Limb (tissue), 2 donors: Measurements from ENCODE around the gene MAP2K7.
"Not testable (repeated sequence)": the region's sequence is repeated elsewhere in the genome, so short reads cannot be mapped to it uniquely, and the experiment has no call there.

ENCODE experiments used
- DNase-seq, 2 donors: peaks; one replicate each; pipeline ENCODE4 v3.0.0-alpha.2; 2016; ENCODE audit errors: extremely low spot score in 2 of 2

Gene MAP2K7

GRCh38 chr19:7883105-7883504 is 20.6 kb upstream of the MAP2K7 start:
- DNase-seq, result no peak

DNA sequence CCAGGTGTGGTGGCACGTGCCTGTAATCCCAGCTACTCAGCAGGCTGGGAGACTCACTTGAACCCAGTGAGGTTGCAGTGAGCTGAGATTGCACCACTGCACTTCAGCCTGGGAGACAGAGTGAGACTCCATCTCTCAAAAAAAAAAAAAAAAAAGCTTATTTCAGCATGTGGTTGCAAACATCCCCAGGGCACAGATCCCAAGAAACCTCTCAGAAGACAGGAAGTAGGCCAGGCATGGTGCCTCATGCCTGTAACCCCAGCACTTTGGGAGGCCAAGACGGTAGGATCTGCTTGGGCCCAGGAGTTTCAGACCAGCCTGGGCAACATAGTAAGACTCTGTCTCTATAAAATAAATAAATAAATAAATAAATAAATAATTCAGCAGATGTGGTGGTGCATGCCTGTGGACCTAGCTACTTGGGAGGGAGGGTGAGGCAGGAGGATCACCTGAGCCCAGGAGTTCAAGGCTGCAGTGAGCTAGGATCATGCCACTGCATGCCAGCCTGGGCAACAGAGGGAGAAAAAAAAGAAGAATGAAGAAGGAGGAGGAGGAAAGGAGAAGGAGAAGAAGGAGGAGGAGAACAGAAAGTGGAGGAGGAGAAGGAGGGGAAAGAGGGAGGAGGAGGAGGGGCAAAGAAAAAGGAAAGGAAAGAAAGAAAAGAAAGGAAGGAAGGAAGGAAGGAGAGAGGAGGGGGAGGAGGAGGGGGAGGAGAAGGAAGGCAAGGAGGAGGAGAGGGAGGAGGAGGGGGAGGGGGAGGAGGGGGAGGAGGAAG is 19.7 kb upstream of the MAP2K7 start:
- no peak for DNase-seq

DNA sequence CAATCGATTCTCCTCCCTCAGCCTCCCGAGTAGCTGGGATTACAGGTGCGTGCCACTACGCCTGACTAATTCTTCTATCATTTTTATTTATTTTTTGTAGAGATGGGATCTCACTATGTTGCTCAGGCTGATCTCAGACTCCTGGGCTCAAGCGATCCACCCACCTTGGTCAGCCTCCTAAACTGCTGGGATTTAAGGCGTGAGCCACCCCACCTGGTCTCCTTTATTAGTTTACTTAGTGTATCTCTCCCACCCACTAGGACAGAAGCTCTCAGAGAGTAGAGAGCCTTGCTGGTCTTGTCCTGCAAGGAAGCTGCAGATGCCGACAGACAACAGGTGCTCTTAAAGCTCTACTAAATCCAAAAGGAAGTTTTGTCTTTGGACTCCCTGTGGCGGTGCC is 17.9 kb upstream of the MAP2K7 start:
- no peak for DNase-seq

GRCh38 chr19:7887408-7888144 is 16.1 kb upstream of the MAP2K7 start:
- no peak for DNase-seq

DNA sequence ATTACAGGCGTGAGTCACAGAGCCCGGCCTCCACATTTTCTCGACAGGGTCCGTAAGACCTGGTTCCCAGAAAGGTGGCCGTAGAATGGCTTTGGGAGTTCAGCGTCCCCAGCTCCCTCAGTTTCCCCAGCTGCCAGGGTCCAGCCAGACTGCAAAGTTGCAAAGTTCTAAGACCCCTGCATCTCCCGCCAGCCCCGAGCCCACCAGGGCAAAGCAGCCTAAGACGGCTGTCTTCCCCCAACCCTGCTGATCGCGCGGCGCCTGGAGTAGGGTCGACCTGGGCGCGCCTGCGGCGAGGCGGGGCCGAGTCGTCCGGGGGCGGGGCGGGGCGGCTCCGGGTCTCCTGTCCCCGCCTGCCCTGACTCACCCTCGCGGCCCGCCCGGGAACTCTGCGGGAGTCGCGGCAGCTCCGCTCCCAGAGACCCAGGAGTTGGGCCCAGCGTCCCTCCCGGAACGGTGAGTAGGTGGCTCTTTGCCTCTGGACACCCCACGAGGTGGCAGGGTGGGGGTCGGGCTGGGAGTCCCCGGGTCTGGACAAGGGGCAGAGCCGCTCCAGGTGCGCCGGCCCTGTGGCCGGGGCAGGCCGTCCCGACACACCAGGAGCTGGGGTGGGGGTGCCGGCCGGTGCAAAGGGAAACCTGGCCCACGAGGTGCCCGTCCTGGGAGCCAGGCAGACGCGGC is 15.4 kb upstream of the MAP2K7 start, which contains the start of gene LRRC8E:
Gene LRRC8E, plus strand, starts transcription at position 366 of the 681 bp plus-strand sequence. CDS start 7,094 bp downstream, outside the sequence.
- DNase-seq, result peak in 1 of 2 donors; percentile 57

GRCh38 chr19:7888826-7889217 is 14.9 kb upstream of the MAP2K7 start:
- no peak for DNase-seq

GRCh38 chr19:7893362-7894101 is 10.1 kb upstream of the MAP2K7 start:
- not testable (repeated sequence) for DNase-seq

DNA sequence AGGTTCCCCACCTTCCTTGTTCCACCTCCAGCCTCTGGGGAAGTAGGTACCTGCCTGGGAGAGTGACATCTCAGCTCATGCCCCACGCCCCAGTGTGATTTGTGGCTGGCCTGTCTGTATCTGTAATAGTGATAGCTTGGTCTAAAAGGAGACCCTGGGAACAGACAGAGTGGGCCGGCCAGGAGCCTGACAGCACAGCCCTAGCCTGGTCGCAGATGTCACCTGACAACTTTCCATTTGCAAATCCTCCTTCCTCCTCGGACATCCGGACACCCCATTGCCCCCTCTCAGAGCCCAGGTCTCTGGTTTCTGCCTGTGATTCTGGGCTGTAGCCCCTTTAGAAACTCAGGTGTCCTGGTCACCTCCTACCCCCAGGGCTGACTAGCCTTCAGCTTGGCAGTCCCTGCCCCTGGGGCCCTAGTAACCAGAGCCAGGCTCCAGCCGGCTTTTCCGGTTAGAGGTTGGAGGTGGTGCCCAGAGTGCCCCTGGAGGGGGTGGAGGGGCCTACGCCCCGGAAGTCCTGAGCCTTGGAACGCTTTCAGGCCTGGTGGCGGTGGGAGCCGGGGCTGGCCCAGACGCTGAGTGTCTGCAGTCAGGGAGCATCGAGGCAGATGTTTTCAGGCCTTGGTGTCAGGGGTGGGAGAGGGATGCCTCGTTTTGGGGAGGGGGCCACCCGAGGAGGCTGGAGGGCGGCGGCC is 8.9 kb upstream of the MAP2K7 start:
- DNase-seq, result no peak

- DNase-seq, result no peak
Measured at GRCh38 chr19:7895565-7895964, 8.1 kb upstream of the MAP2K7 start.

- DNase-seq, result no peak
Measured at GRCh38 chr19:7897292-7897691, 6.4 kb upstream of the MAP2K7 start.

DNA sequence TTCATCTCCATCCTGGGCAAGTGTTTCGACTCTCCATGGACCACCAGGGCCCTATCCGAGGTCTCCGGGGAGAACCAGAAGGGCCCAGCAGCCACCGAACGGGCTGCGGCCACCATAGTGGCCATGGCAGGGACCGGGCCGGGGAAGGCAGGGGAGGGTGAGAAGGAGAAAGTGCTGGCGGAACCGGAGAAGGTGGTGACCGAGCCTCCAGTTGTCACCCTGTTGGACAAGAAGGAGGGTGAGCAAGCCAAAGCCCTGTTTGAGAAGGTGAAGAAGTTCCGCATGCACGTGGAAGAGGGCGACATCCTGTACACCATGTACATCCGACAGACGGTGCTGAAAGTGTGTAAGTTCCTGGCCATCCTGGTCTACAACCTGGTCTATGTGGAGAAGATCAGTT is 4.7 kb upstream of the MAP2K7 start:
- no peak for DNase-seq

DNA sequence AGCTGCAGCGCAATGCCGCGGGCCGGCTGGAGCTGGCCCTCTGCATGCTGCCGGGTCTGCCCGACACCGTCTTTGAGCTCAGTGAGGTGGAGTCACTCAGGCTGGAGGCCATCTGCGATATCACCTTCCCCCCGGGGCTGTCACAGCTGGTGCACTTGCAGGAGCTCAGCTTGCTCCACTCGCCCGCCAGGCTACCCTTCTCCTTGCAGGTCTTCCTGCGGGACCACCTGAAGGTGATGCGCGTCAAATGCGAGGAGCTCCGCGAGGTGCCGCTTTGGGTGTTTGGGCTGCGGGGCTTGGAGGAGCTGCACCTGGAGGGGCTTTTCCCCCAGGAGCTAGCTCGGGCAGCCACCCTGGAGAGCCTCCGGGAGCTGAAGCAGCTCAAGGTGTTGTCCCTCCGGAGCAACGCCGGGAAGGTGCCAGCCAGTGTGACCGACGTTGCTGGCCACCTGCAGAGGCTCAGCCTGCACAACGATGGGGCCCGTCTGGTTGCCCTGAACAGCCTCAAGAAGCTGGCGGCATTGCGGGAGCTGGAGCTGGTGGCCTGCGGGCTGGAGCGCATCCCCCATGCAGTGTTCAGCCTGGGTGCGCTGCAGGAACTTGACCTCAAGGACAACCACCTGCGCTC is 3.8 kb upstream of the MAP2K7 start:
- DNase-seq, result no peak

DNA sequence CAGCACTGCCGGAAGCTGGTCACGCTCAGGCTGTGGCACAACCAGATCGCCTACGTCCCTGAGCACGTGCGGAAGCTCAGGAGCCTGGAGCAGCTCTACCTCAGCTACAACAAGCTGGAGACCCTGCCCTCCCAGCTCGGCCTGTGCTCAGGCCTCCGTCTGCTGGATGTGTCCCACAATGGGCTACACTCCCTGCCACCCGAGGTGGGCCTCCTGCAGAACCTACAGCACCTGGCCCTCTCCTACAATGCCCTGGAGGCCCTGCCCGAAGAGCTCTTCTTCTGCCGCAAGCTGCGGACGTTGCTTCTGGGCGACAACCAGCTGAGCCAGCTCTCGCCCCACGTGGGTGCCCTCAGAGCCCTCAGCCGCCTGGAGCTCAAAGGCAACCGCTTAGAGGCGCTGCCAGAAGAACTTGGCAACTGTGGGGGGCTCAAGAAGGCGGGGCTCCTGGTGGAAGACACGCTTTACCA is 3.2 kb upstream of the MAP2K7 start:
- DNase-seq, result no peak

- no peak for DNase-seq
Measured at GRCh38 chr19:7900931-7901330, 2.7 kb upstream of the MAP2K7 start.

- DNase-seq, result no peak
Measured at GRCh38 chr19:7901337-7901736, 2.3 kb upstream of the MAP2K7 start.

GRCh38 chr19:7902796-7903243 is 857 bp upstream of the MAP2K7 start:
- DNase-seq, result no peak

DNA sequence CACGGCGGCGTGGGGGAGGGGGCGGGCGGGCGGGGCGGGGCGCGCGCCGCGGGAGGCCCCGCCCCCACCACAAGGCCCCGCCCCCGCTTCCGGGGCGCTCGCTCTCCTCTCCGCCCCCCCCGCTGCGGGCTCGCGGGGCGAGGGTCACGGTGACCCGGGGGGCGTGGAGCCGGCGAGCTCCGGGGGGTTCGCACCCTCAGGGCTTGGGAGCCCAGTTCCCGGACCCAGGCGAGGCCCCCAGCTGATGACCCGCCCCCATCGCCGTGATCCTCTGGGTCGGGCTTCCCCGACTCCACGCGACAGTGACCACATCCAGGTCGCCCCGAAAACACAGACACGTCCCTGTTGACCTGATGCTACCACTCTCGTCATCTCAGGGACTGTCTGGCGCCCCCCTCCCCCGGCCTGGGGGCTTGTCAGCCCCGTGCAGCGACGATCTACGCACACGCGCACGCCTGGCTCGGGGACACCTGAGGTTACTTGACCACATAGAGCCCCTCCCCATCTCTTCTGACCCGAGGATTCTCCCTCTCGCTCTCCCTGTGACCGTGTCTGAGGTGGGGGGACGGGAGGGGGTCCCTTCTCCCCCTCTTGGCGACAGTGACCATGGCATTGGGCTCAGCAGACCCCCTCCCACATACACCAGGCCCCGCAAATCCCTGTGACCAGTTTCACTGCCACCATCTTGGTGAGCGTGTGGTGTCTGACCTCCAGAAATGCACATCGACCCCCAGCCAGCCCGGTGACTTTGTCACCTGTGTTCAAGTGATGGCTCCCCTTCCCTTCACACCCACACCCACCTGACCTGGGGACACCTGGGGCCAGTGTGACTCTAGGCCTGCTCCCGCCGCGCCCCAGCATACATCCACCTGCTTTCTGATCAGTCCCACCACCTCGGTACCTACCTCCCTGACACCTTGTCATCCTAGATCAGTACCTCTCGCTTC is 670 bp downstream of the MAP2K7 start:
- no peak for DNase-seq

- no peak for DNase-seq
Measured at GRCh38 chr19:7905268-7905667, 1.6 kb downstream of the MAP2K7 start.

DNA sequence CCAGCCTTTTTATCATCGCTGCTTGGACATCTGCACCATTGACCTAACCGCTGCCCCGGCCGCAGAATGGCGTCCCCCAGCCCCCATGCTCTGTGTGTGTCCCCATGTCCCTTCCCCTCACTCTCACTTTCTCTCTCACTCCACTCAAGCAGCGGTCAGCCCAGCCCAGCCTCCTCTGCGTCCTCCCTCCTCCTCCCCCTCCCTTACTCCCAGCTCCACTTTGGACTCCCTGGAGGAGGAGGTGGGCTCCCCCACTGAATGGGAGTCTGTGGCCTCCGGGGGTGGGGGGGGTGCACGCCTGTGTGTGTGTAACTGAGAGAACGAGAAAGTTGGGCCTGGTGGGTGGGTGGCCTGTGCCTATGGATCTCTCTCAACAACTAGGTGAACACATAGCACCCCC is 2.2 kb downstream of the MAP2K7 start:
- peak in 1 of 2 donors; percentile 32 for DNase-seq
